K562 (cell line): ENCODE measurements around the gene PUM1. TPM values are rescaled to one million over a fixed set of nuclear protein-coding genes. Genes with fewer than 3 reads are reported as not detected.
A peak's percentile ranks its signal among the peaks of the same experiment; 100 is the strongest.

Experiments
- ADNP ChIP-seq: fragments of 200-800 bp; sonication (Bioruptor generic); IDR thresholded peaks from 2 replicates; pipeline ENCODE4 v1.6.1; 2016; ENCODE audit warnings: missing genetic modification characterization, missing compliant biosample characterization
- BCOR ChIP-seq: fragments of 450-650 bp; IDR thresholded peaks from 2 replicates; pipeline ENCODE4 v1.6.1; 2016
- CAMTA2 ChIP-seq: fragments of 250-450 bp; sonication (Bioruptor Pico); conservative IDR thresholded peaks from 2 replicates; pipeline ENCODE4 v1.5.1; 2022
- CHD1 ChIP-seq: fragments of 200-600 bp; sonication (generic); IDR thresholded peaks from one replicate; pipeline ENCODE4 v1.6.1; 2012; ENCODE audit warnings: mild to moderate bottlenecking, moderate library complexity, low read length, inconsistent platforms
- HCFC1 ChIP-seq: IDR thresholded peaks from 2 replicates; pipeline ENCODE4 v1.6.1; 2012; ENCODE audit warnings: low read depth, low read length, improper control_type of control experiment
- HINFP ChIP-seq: fragments of 450-650 bp; conservative IDR thresholded peaks from 2 replicates; pipeline ENCODE4 v1.6.1; 2016; ENCODE audit warnings: missing genetic modification characterization, low read depth, mild to moderate bottlenecking, control low read depth, missing compliant biosample characterization
- KLF1 ChIP-seq: fragments of 450-650 bp; IDR thresholded peaks from 2 replicates; pipeline ENCODE4 v1.6.1; 2016; ENCODE audit warnings: missing genetic modification characterization, missing compliant biosample characterization
- MCM7 ChIP-seq, 2 experiments: fragments of 450-650 bp; IDR thresholded peaks; 2 replicates each; pipeline ENCODE4 v1.6.1; 2016 to 2018
- PCBP1 ChIP-seq: fragments of 200-400 bp; formaldehyde crosslinking; IDR thresholded peaks from 2 replicates; pipeline ENCODE4 v1.6.1; 2018; ENCODE audit warnings: mild to moderate bottlenecking, low read depth, low read length; ENCODE audit not compliant: poor library complexity, severe bottlenecking
- PHB2 ChIP-seq: fragments of 450-650 bp; IDR thresholded peaks from 2 replicates; pipeline ENCODE4 v1.6.1; 2017; ENCODE audit warnings: low read depth
- RBM25 ChIP-seq: fragments of 200-400 bp; formaldehyde crosslinking; IDR thresholded peaks from 2 replicates; pipeline ENCODE4 v1.6.1; 2018; ENCODE audit warnings: low read length, low read depth, moderate library complexity; ENCODE audit not compliant: severe bottlenecking
- VEZF1 ChIP-seq: fragments of 200-800 bp; sonication (Bioruptor generic); IDR thresholded peaks from 2 replicates; pipeline ENCODE4 v1.6.1; 2017; ENCODE audit warnings: missing genetic modification characterization, missing compliant biosample characterization
- ZFX ChIP-seq: sonication (generic); formaldehyde crosslinking; IDR thresholded peaks from 2 replicates; pipeline ENCODE4 v1.8.0; 2022; ENCODE audit warnings: mild to moderate bottlenecking, missing genetic modification reagents, moderate library complexity
- ZKSCAN3 ChIP-seq: fragments of 250-450 bp; sonication (Bioruptor Pico); IDR thresholded peaks from 2 replicates; pipeline ENCODE4 v1.4.0; 2020
- ZNF561 ChIP-seq: fragments of 450-650 bp; formaldehyde crosslinking; conservative IDR thresholded peaks from 2 replicates; pipeline ENCODE4 v1.4.0; 2020; ENCODE audit warnings: mild to moderate bottlenecking, moderate library complexity
- ZNF592 ChIP-seq: fragments of 450-650 bp; IDR thresholded peaks from 2 replicates; pipeline ENCODE4 v1.6.1; 2017; ENCODE audit warnings: antibody characterized with exemption, mild to moderate bottlenecking
- polyA plus RNA-seq, 8 experiments: library from polyadenylated mRNA; depleted of rRNA in 4 of 8; stranded (reverse) in 5 of 8; unstranded in 3 of 8; fragments of >200 nt; fragmentation: Nextera tagmentation in 2 of 8; fragmentation: Illumina TruSeq in 1 of 8; extraction: Ambion mirVana in 2 of 8; extraction: Trizol in 1 of 8; gene quantifications; 2 replicates each; pipeline versions ENCODE4 v1.2.1 to v1.2.3, GENCODE V29; 2011 to 2014; ENCODE audit warnings: inconsistent platforms in 1 of 8, missing spikeins in 1 of 8
- total RNA-seq, 7 experiments: library from RNA; depleted of rRNA in 6 of 7; stranded (reverse); fragments of >200 nt in 6 of 7; fragmentation: Illumina TruSeq in 2 of 7; extraction: Trizol in 2 of 7; gene quantifications; 2 replicates each; pipeline versions ENCODE4 v1.2.1 to v1.2.3, GENCODE V29; 2011 to 2021; ENCODE audit warnings: low replicate concordance in 1 of 7
- TF ChIP-seq, protein P1 (sequence below): sonication (generic); formaldehyde crosslinking; IDR thresholded peaks from 2 replicates; pipeline ENCODE4 v1.8.0; 2022; ENCODE audit warnings: mild to moderate bottlenecking, missing genetic modification reagents
- TF ChIP-seq, protein P2 (sequence below), 3 experiments: fragments of 200-800 bp in 1 of 3; sonication (Bioruptor generic) in 1 of 3; sonication (generic) in 1 of 3; formaldehyde crosslinking in 1 of 3; IDR thresholded peaks; 2 replicates each; pipeline versions ENCODE4 v1.6.1 to v1.8.0; 2016 to 2022; ENCODE audit warnings: mild to moderate bottlenecking in 2 of 3, missing compliant biosample characterization in 2 of 3, missing genetic modification characterization in 2 of 3, missing genetic modification reagents in 1 of 3

PUM1 gene
- total and polyA plus RNA-seq, 9 of the 15 experiments (the other 6 are each of a cell fraction or from before 2014, with no cell fraction given), result 37.7 to 104 (median 55.7) TPM

GRCh38 chr1:30901798-30902581 is 163.5 kb downstream of the PUM1 start (continued):
- TF ChIP-seq KLF1 (tag) (no peak), HCFC1 (no peak), ZNF592 (no peak), ADNP (tag) (peak; percentile 85), BCOR (peak; percentile 98), CAMTA2 (CRISPR knock-in tag) (no peak), CHD1 (no peak), HINFP (tag) (no peak), RBM25 (peak; percentile 95), MCM7 (IDR thresholded peaks at IDR 0.05) (no peak), ZKSCAN3 (no peak), PHB2 (no peak), ZFX (CRISPR knock-in tag) (0 out of 2 replicates have a peak, but pooled peaks have one; percentile 21), ZNF561 (no peak), PCBP1 (no peak), VEZF1 (CRISPR knock-in tag) (peak; percentile 72)
- TF ChIP-seq, protein P1, sequence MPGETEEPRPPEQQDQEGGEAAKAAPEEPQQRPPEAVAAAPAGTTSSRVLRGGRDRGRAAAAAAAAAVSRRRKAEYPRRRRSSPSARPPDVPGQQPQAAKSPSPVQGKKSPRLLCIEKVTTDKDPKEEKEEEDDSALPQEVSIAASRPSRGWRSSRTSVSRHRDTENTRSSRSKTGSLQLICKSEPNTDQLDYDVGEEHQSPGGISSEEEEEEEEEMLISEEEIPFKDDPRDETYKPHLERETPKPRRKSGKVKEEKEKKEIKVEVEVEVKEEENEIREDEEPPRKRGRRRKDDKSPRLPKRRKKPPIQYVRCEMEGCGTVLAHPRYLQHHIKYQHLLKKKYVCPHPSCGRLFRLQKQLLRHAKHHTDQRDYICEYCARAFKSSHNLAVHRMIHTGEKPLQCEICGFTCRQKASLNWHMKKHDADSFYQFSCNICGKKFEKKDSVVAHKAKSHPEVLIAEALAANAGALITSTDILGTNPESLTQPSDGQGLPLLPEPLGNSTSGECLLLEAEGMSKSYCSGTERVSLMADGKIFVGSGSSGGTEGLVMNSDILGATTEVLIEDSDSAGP (CRISPR knock-in tag), result no peak
- TF ChIP-seq, protein P2, sequence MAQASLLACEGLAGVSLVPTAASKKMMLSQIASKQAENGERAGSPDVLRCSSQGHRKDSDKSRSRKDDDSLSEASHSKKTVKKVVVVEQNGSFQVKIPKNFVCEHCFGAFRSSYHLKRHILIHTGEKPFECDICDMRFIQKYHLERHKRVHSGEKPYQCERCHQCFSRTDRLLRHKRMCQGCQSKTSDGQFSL (CRISPR knock-in tag; IDR thresholded peaks at IDR 0.05), result no peak
- TF ChIP-seq, protein P2 (tag; IDR thresholded peaks at IDR 0.05), result no peak
